Adrenal gland (tissue), 12 donors: Measurements from ENCODE around the gene TLR6. TPM values are rescaled to one million over a fixed set of nuclear protein-coding genes. Genes with fewer than 3 reads are reported as not detected.

Experiments
- DNase-seq, 7 donors: peaks; one replicate each; pipeline ENCODE4 v3.0.0-alpha.2; 2019 to 2020
- H3K27ac ChIP-seq, 5 donors: fragments of 200-600 bp; sonication (generic) in 4 of 5; 1 replicate in 3 of 5; 2 replicates in 2 of 5; pipeline versions ENCODE4 v1.5.1 to v1.8.0; 2016 to 2020; ENCODE audit warnings: mild to moderate bottlenecking in 1 of 5
- H3K27me3 ChIP-seq: fragments of 200-600 bp; 2 replicates; pipeline ENCODE4 v1.8.0; 2021
- H3K36me3 ChIP-seq, 2 donors: fragments of 200-600 bp; replicated peaks in 1 of 2; 1 replicate in 1 of 2; 2 replicates in 1 of 2; pipeline versions ENCODE4 v1.5.1 to v1.8.0; 2018 to 2022
- H3K4me1 ChIP-seq, 2 donors: fragments of 200-600 bp; replicated peaks in 1 of 2; 1 replicate in 1 of 2; 2 replicates in 1 of 2; pipeline versions ENCODE4 v1.5.1 to v1.8.0; 2018 to 2021
- H3K4me3 ChIP-seq, 4 donors: fragments of 200-600 bp; sonication (generic) in 3 of 4; one replicate each; pipeline ENCODE4 v1.5.1; 2016 to 2018
- H3K9me3 ChIP-seq, 3 donors: fragments of 200-600 bp; sonication (generic) in 1 of 3; replicated peaks in 1 of 3; 1 replicate in 2 of 3; 2 replicates in 1 of 3; pipeline versions ENCODE4 v1.5.1 to v1.8.0; 2016 to 2021
- POLR2A ChIP-seq, 2 donors: fragments of 450-650 bp; IDR thresholded peaks; one replicate each; pipeline ENCODE4 v1.6.1; 2017; ENCODE audit warnings: antibody characterized with exemption in 2 of 2, mild to moderate bottlenecking in 2 of 2, moderate library complexity in 1 of 2
- WGBS, 4 donors: extraction: QIAGEN DNeasy Blood & Tissue Kit in 2 of 4; methylation state at CpG; one replicate each; pipeline versions ENCODE4 v1.1.5 to v1.1.7; 2013 to 2017; 5-methylcytosine and 5-hydroxymethylcytosine counted together
- intact Hi-C, 2 donors: fragments of 100-400 bp; cut with DNase I; formaldehyde crosslinking; loops; one replicate each; pipeline versions ENCODE4 v1.14.1 to v1.15.0; 2022 to 2023
- polyA plus RNA-seq, 3 donors: library from polyadenylated mRNA; stranded (reverse); fragments of 200-250 nt in 2 of 3; fragments of 350-450 nt in 1 of 3; fragmentation: Illumina TruSeq in 1 of 3; extraction: RNeasy Lipid Tissue Mini Kit (QIAGEN cat#74804) in 1 of 3; gene quantifications; one replicate each; pipeline ENCODE4 v1.2.3, GENCODE V29; 2013 to 2014
- total RNA-seq, 9 donors: library from RNA; depleted of rRNA in 4 of 9; stranded (reverse); fragments of >200 nt in 4 of 9; fragments of 120-200 nt in 1 of 9; fragmentation: NEBNext Ultra II Directional in 1 of 9; extraction: Animal tissue kit (Norgen Biotek cat#: 25700) in 1 of 9; gene quantifications; one replicate each; pipeline versions ENCODE4 v1.1.0 to v1.2.4, GENCODE V29; 2013 to 2023
- TF ChIP-seq, protein P1 (sequence below), 6 experiments: fragments of 450-650 bp in 4 of 6; fragments of 200-600 bp in 2 of 6; sonication (generic) in 1 of 6; IDR thresholded peaks; 1 replicate in 5 of 6; 2 replicates in 1 of 6; pipeline versions ENCODE4 v1.5.1 to v1.8.0; 2016 to 2021; ENCODE audit warnings: antibody characterized with exemption in 6 of 6, mild to moderate bottlenecking in 2 of 6, moderate library complexity in 1 of 6
- donor health status: healthy with polysubstance abuse.
- donor health status: Bipolar disorder and iron deficiency.
- donor health status: DM: yes; HTN: yes; CAD: no.
- donor health status: DM: no; HTN: no; CAD: no.
- donor health status: DM: no; HTN: no; CAD: no.
- donor health status: DM: yes; HTN: yes; CAD: no.

Gene TLR6
- total and polyA plus RNA-seq, 12 donors = 0.80 to 14.4 (median 5.4) TPM

DNA sequence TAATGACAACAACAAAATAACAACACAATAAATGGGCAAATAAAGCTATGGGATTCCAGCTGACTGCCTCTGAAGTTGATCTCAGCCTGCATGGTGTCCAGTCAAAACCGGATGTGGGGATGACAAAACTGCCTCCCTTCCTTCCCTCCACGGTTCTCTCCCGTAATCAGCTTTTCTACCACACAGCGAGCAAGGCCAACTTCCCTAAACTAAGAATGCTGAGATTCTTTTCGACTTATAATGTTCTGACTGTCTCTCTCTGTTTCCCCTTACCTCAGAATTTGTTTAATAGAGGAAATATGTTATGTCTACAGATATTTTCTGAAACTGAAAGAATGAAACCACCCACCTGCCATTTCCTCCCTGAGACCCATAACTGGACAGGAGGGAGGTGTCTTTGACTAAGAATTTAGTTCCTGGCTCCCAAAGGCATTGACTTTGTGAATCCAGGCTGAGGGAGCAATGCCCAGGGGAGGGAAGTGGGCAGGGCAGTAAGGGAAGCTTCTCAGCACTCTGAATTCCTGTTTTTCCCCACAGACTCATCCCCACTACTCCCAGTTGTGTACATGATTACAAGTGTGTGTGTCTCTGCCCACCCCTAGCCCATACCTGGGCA lies 51.0 kb downstream of the TLR6 start:
- H3K27me3 ChIP-seq = no peaks in the 10 kb centered on the region
- intact Hi-C loops = no loop called here
- H3K4me3 ChIP-seq = no peak overlapping the region
- 66 to 72% (median 68%) methylated on average over 5 of the region's 5 CpGs for WGBS, 4 donors
- peak overlapping the region in 4 of 5 donors; percentile 11 to 76 (median 38) for H3K27ac ChIP-seq
- no peaks in the 10 kb centered on the region for H3K4me1 ChIP-seq
- DNase-seq = peak in 6 of 7 donors; percentile 24 to 60 (median 41)
- no peaks in the 10 kb centered on the region for H3K36me3 ChIP-seq
- H3K9me3 ChIP-seq = no peaks in the 10 kb centered on the region
- no peak for TF ChIP-seq POLR2A (IDR thresholded peaks at IDR 0.05)
- TF ChIP-seq, protein P1, sequence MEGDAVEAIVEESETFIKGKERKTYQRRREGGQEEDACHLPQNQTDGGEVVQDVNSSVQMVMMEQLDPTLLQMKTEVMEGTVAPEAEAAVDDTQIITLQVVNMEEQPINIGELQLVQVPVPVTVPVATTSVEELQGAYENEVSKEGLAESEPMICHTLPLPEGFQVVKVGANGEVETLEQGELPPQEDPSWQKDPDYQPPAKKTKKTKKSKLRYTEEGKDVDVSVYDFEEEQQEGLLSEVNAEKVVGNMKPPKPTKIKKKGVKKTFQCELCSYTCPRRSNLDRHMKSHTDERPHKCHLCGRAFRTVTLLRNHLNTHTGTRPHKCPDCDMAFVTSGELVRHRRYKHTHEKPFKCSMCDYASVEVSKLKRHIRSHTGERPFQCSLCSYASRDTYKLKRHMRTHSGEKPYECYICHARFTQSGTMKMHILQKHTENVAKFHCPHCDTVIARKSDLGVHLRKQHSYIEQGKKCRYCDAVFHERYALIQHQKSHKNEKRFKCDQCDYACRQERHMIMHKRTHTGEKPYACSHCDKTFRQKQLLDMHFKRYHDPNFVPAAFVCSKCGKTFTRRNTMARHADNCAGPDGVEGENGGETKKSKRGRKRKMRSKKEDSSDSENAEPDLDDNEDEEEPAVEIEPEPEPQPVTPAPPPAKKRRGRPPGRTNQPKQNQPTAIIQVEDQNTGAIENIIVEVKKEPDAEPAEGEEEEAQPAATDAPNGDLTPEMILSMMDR (IDR thresholded peaks at IDR 0.05) = no peak

DNA sequence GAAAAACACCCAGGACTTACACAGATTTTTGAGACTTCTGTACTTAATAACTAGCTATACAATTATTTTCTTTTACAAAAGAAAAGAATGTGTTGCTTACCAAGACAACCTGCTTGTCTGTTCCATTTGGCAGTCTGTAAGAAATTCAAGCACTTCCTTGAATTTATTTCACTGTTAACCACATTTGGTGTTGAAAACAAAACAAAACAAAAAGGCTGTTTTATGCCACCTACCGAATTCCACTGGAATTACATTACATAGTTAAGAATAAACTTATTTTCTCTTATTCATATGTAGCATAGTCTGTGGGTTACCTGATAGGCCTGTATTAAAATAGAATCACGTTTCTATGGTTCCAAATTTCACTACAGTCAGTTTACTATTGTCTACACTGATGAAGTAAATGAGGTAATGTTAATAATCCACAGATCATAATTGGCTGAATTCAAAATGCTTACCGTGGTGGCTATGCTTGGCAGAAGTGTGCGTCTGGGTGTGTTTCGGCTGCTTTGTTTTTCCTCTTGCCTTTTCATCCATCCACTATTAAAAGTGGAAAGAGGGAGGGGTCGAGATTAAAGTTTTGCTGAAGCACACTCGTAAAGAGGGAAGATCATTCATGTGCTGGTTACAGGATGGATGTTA lies 51.8 kb downstream of the TLR6 start, which contains the start of gene TLR1:
Gene TLR1, minus strand, starts transcription at position 138 of the 642 bp plus-strand sequence. CDS start 5,960 bp downstream, outside the sequence.
- intact Hi-C loops = no loop called here
- Histone ChIP-seq H3K4me3 (peak within 1 kb of the TSS in 1 of 4 donors; percentile 43), H3K9me3 (no peaks in the 10 kb centered on the region), H3K4me1 (no peaks in the 10 kb centered on the region), H3K27ac (peak within 1 kb of the TSS in 4 of 5 donors; percentile 35 to 76 (median 46)), H3K27me3 (no peaks in the 10 kb centered on the region), H3K36me3 (no peaks in the 10 kb centered on the region)
- WGBS, 4 donors = 42 to 49% (median 46%) methylated on average over 7 of the region's 7 CpGs
- no peak for TF ChIP-seq POLR2A (IDR thresholded peaks at IDR 0.05)
- TF ChIP-seq, protein P1 (IDR thresholded peaks at IDR 0.05) = peak; percentile 41 to 65 (median 58)
- no peak for DNase-seq

DNA sequence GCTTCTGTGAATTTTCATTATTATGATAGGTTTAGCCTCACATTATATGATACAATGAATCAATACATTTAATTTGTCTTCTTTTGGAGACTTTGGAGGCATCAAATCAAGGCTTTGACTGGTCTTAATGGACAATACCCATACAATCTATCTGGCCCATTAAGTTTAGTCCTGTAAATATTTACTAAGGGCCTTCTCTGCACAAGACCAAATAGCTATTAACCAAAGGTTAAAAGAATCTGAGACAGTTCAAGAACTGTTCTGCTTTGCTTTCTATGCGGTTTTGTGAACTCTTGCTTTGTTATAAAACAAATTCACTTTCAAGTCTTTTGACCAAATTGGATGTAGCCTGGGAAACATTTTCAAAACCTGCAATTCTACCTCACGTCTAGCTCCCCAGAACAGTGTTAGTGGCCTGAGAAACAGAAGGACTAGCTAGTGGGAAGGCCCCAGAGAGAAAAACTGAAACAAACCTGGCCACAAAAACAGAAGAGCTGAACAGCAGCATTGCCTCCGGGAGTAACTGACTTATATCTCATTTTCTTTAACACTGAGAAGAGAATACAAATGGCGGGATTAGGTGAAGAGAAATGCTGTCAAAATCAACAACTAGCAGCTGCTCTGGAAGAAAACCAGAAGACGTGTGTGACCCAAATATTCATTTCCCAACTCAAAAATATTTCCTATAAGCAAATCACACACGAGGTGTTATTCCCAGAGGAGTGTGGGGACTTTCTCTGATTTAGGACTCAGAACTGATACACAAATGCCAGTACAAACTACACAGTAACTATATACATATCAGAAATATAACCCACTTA lies 52.6 kb downstream of the TLR6 start:
- Histone ChIP-seq H3K27me3 (no peaks in the 10 kb centered on the region), H3K9me3 (no peaks in the 10 kb centered on the region), H3K36me3 (no peaks in the 10 kb centered on the region), H3K4me1 (no peaks in the 10 kb centered on the region), H3K27ac (peak overlapping the region in 3 of 5 donors; percentile 19 to 57 (median 52)), H3K4me3 (peak overlapping the region in 1 of 4 donors; percentile 43)
- TF ChIP-seq, protein P1 (IDR thresholded peaks at IDR 0.05) = no peak
- TF ChIP-seq POLR2A (IDR thresholded peaks at IDR 0.05) = no peak
- WGBS, 4 donors = 51 to 61% (median 55%) methylated on average over 6 of the region's 6 CpGs
- intact Hi-C loops = no loop called here
- no peak for DNase-seq
